K562 (cell line): ENCODE results near the gene ACOT13.

ENCODE experiments used
- CTCF ChIP-seq, 3 experiments: IDR thresholded peaks in 2 of 3; conservative IDR thresholded peaks in 1 of 3; 2 replicates each; pipeline ENCODE4 v1.5.1; 2011 to 2012; ENCODE audit warnings: low read length in 3 of 3, mild to moderate bottlenecking in 3 of 3, control low read depth in 2 of 3, improper control_type of control experiment in 1 of 3, inconsistent platforms in 1 of 3, low read depth in 1 of 3, mixed read lengths in 1 of 3, moderate library complexity in 1 of 3; ENCODE audit not compliant: insufficient read depth in 2 of 3
- HMGXB4 ChIP-seq: sonication (generic); formaldehyde crosslinking; IDR thresholded peaks from 2 replicates; pipeline ENCODE4 v1.8.1; 2023; ENCODE audit warnings: mild to moderate bottlenecking, missing genetic modification reagents
- SRF ChIP-seq, 2 experiments: fragments of 250-450, 450-650 bp in 1 of 2; sonication (Bioruptor Pico) in 1 of 2; sonication (generic) in 1 of 2; formaldehyde crosslinking; IDR thresholded peaks; 2 replicates each; pipeline versions ENCODE4 v1.5.0 to v1.5.1; 2020 to 2022; ENCODE audit warnings: mild to moderate bottlenecking in 1 of 2, missing genetic modification reagents in 1 of 2
- TCF7L2 ChIP-seq: fragments of 150-350 bp; IDR thresholded peaks from 2 replicates; pipeline ENCODE4 v1.6.1; 2016; ENCODE audit warnings: low read depth, mild to moderate bottlenecking, low read length, moderate library complexity
- YY1 ChIP-seq, 3 experiments: IDR thresholded peaks; 2 replicates each; pipeline ENCODE4 v1.6.1; 2011; ENCODE audit warnings: low read length in 2 of 3, mild to moderate bottlenecking in 2 of 3, moderate library complexity in 2 of 3, borderline replicate concordance in 1 of 3, control low read depth in 1 of 3, low read depth in 1 of 3; ENCODE audit not compliant: insufficient read depth in 3 of 3, insufficient replicate concordance in 2 of 3, control insufficient read depth in 1 of 3, insufficient read length in 1 of 3; ENCODE audit errors: extremely low read depth in 1 of 3
- ZC3H4 ChIP-seq: sonication (generic); formaldehyde crosslinking; IDR thresholded peaks from 2 replicates; pipeline ENCODE4 v1.9.0; 2021; ENCODE audit warnings: missing genetic modification reagents, borderline replicate concordance

GRCh38 chr6:24686946-24687345, 20.1 kb downstream of the ACOT13 start:
- no peak for TF ChIP-seq TCF7L2
- no peak for TF ChIP-seq ZC3H4
- TF ChIP-seq HMGXB4 (CRISPR knock-in tag): no peak
- no peak for TF ChIP-seq YY1 (IDR thresholded peaks at IDR 0.05; ENCODE audit: borderline replicate concordance in 1 of 3, control insufficient read depth in 1 of 3, extremely low read depth in 1 of 3, insufficient read depth in 3 of 3, insufficient read length in 1 of 3, insufficient replicate concordance in 2 of 3, low read depth in 1 of 3, low read length in 2 of 3)
- TF ChIP-seq CTCF (IDR thresholded peaks at IDR 0.05 in 2 of 3, conservative IDR thresholded peaks at IDR 0.05 in 1 of 3; ENCODE audit: insufficient read depth in 2 of 3, low read depth in 1 of 3, low read length in 3 of 3): no peak
- no peak for TF ChIP-seq SRF (CRISPR knock-in tag; IDR thresholded peaks at IDR 0.05)
